CD4-positive, alpha-beta T cell treated with Interleukin-17A for 4 hours (primary cell): Measurements from ENCODE around the gene GRAMD1C.
A peak's percentile ranks its signal among the peaks of the same experiment; 100 is the strongest.

Experiments used
- DNase-seq: peaks from one replicate; pipeline ENCODE4 v3.0.0-alpha.2; 2020; ENCODE audit warnings: mixed read lengths

The GRAMD1C gene

DNA sequence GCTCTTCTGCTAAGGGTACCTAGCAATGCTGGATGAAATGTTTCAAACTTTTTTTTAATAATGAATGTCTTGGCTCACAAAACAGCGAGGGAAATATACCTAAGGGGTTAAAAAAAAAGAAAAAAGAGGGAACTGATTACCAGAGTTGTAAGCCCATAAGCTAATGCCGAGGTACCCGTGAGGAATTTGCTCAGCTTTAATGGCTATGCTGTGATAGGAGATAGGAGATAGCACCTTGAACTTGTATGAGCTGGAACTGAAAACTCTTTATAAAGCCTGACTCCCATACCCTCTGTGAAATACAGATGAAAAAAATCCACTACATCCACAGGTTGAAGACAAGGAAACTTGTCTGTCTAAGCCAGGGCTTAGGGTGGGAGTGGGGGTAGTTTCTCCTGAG, 13.9 kb downstream of the GRAMD1C start:
- DNase-seq = no peak

DNA sequence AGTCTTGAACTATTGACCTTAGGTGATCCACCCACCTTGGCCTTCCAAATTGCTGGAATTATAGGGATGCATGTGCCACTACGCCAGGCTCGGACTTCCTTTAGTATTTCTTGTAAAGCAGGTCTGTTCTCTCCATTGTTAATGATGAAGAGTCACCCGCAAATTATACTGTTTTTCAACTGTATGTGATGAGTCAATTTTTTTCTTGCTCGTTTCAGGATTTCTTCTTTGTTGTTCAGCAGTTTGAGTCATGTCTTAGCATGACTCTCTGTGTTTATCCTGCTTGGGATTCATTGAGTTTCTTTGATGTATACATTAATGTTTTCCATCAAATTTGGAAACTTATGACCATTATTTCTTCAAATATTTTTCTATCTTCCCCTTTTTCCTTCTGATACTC, 28.9 kb downstream of the GRAMD1C start:
- no peak for DNase-seq

DNA sequence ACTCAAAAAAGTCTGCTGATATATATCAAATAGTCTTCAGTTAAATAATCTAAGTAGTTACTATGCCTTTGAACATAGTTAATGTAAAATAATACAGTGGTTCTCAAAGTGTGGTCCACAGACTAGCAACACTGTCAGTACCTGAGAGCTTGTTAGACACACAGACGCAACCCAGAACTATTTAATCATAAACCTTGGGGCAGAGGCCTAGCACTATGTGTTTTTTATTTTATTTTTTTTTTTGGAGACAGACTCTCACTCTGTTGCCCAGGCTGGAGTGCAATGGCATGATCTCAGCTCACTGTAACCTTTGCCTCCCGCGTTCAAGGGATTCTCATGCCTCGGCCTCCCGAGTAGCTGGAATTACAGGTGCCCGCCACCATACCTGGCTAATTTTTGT, 34.7 kb downstream of the GRAMD1C start:
- no peak for DNase-seq

DNA sequence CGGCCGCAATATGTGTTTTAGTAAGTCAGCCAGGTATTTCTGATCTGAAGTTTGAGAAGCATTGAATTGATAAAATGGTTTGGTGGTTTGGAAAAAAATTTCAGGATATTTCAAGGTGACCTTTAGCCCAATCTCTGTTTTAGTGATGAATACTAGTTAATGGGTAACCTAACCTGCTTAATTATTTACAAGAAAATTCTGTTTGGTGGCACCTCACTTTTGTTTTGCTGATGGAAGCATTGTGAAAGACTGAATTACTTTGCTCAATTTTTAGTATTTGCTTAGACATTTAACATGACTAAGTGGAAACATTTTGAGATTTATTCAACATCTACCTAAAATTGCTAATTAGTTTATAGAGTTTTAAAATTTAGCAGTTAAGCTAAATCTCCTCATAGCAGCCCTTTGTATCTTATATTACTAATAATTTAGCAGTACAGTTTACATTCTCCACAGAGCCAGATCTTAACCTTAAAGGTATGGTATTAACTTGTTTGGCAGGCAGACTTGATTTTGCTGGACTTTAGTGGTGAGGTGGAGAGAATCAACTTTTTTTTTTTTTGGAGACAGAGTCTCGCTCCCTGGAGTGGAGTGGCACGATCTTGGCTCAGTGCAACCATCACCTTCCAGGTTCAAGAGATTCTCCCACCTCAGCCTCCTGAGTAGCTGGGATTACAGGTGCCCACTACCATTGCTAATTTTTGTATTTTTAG, 35.4 kb downstream of the GRAMD1C start:
- no peak for DNase-seq

DNA sequence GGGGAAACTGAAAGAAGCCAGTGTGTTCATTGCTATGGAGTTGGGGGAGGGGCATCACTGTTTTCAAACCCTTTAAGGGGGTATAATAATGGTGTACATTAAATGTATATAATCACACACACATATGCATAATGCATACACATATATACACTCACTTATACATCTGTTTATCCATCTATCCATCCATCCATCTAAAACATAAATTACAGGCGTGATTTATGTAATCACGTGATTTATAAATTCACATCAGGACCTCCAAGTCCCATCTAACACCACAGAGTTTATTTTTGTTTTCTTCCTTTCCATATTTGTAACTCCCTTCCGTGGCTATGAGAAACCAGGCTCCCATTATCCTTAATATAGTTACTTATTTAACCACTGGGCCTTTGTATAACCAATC, 39.8 kb downstream of the GRAMD1C start:
- DNase-seq = no peak

DNA sequence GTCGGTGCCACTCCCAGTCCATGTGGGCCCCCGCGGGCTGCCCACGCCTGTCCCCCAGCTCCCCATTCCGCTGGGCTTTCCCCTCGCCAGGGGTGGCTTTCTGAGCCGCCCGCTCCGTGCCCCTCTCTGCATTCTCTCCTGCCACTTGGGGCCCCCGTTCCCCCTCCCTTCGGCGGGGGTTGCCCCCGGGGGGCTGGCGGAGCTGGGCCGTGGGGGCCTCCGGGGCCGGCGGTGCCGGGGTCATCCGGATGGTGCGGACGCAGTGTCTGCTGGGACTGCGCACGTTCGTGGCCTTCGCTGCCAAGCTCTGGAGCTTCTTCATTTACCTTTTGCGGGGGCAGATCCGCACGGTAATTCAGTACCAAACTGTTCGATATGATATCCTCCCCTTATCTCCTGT, 46.5 kb downstream of the GRAMD1C start:
- DNase-seq = no peak

DNA sequence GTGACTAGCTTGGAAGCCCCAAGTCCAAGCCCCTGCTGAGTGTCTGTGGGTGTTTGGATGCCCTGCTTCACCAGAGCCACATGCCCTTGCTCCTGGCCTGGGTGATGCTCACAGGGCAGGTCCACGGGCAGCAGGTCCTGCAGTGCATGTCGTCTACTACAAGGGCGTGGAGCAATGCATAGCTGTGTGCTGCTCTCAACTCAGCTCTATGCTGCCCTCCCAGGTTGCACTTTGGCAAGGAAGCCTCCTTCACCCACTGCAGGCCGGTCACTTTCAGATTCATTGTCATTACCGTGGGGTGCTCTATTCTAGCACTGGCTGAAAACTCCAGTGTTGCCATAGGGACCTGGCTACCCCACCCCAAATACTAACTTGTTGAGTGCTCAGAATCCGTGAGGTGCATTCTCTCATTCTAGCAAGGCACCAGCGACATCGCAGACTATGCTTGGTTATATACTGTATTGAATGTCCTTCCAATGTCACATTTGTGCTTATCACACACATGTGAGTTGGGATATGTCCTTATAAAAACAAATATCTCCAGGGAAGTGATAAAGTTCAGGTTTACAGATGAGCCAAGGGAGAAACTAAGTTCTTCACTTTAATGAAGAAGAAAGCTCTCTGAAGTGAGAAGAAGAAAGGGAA, 51.8 kb downstream of the GRAMD1C start:
- DNase-seq = no peak

DNA sequence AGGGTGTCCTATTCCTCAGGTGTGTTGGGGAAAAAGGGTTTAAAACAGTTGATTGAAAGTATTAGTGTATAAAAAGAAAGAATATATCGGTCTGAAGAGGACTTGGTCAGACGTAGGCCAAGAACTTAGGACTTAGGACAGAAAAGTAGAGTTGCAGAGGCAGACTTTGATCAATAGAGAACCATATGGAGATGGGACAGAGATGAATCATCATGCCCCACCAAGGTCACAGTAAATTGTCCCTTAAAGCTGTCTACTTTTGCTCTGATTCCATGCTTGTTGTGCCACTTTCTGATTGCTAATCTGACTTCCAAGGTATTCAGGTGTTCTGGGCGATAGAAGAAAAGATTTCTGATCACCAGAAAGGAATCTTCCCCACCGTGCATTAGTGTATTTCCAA, 56.3 kb downstream of the GRAMD1C start:
- no peak for DNase-seq

DNA sequence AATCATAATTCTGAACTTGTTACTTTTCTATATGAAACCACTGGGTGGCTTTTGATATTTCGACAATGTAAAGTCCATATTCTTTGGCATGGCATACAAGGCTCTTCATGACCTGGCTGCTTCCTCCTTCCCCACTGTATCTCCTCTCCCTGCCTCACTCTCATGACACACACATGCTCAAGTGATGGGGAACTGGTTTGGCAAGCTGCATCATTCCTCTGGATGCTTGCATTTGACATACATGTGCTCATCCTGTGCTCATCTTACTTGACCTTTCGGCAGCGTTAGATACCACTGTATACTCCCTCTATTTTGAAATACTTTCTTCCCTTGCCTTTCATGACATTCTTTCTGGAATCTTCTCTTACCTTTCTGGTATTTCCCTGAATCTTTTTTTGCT, 57.4 kb downstream of the GRAMD1C start:
- DNase-seq = no peak

DNA sequence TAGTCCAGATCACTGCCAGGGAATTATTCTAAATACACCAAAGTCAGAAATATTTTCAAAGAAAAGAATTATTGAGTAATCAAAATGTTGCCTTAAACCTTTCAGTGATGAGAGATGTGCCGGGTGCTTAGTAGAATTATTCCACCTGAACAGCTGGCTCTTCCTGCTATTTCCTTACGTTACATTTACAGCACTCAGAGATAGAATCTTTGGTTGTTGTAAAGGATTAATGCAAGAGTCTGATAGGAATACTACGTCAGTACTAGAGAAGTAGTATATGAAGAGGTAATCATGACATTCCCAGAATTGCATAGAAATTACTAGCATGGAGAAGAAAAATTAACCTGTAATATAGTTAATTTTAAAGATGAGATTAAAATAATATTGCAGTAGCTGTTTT, 58.3 kb downstream of the GRAMD1C start:
- no peak for DNase-seq

DNA sequence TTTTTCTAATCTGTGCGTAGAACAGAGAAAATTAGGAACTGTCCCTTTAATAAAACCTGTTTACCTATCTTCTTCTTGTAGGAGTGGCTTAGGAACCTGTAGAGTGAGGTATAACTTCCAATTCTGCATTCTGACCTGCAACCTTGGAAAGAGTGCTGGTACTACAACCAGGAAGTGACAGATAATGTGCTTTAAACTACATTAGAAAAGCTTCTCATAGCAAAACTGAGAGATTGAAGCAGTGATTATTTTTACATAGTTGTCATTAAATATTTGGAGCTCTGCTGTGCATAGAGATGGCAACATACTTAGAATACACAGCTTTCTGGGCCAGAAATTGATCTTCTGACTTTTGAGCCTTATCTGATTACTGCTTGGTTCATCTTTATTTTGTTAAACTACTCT, 58.8 kb downstream of the GRAMD1C start:
- DNase-seq = no peak

DNA sequence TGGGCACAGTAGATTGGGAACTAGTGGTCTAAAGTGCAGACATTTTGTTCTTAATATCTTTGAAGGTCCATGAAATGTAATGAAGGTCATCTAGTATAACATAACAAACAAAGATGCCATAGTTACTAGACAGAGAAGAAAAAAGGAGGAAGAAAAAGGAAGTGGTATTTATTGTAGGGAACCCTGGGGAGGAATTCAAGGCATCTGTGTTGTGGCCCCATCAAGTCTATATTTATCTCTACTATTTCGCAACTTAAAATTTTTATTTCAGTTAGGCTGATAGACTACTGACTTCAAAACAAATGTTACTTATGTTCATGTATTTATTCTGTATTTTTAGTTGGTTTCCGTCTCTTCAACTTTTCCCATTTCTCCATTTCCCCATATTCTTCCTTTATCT, 60.3 kb downstream of the GRAMD1C start:
- no peak for DNase-seq

DNA sequence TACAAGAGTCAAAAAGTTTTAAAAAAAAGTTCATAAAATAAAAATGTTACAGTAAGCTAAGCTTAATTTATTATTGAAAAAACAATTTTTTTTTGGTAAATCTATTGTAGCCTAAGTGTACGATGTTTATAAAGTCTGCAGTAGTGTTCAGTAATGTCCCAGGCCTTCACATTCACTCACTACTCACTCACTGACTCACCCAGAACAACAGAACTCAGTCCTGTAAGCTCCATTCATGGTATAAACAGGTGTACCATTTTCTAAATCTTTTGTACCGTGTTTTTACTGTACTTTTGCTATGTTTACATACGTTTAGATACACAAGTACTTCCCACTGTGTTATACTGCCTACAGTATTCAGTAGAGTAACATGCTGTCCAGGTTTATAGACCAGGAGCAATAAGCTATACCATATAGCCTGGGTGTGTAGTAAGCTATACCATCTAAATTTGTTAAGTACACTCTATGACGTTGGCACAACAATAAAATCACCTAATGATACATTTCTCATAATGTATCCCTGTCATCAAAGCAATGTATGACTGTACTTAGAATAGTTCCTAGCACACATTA, 68.1 kb downstream of the GRAMD1C start:
- no peak for DNase-seq

DNA sequence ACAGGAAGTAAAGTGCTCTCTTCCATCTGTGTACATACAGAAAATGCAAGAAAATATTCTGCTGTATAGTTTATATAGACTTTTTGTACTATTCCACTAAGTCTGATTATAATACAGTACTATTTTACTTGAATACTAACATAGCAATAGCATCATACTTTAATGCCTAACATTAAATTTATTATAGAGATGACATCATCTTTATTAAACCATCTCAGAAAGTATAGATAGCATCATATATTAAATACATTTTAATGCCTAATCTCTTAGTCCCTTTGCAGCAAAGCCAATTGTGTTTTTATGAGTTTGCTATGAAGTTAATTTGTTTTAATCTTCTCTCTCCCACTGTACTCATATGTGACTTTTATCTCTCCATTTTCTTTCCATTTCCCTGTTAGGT, 69.5 kb downstream of the GRAMD1C start:
- no peak for DNase-seq

DNA sequence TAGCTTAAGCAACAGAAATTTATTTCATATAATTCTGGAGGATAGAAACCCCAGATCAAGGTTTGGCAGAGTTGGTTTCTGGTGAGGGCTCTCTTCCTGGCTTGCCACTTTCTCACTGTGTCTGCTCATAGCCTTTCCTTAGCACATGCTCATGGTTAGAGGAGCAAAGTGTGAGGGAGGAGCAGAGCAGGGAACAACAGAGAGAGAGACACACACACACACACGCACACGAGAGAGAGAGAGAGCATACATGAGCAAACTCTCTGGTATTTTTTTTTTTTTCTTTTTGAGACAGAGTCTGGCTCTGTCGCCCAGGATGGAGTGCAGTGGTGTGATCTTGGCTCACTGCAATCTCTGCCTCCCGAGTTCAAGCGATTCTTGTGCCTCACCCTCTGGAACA, 72.4 kb downstream of the GRAMD1C start:
- no peak for DNase-seq

DNA sequence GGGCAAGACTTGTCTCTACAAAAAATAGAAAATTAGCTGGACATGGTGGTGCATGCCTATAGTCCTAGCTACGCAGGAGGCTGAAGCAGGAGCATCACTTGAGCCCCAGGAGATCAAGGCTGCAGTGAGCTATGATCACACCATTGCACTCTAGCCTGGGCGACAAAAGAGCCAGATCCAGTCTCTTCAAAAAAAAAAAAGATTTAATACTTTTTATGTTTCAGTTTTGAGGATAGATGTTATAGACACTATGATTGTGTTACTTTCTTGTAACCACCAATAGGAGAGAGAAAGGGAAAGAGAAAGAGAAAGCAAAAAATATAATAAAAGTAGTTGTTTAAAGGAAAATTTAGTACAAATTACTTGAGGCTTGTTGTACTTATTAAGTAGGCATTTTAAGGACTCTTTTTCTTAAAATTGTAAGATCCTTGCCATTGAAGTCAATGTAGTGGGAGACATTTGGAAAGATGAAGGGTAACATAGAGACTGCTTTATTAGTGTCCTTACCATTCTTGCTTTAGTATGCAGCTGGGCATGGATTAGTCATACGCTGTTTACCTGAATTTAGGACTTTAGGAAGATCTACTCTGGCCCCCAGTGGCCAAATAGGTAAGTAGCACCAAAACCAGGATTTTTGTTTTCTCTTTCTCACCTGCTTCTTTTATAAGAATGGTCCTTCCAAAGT, 74.1 kb downstream of the GRAMD1C start:
- DNase-seq = peak; percentile 43

DNA sequence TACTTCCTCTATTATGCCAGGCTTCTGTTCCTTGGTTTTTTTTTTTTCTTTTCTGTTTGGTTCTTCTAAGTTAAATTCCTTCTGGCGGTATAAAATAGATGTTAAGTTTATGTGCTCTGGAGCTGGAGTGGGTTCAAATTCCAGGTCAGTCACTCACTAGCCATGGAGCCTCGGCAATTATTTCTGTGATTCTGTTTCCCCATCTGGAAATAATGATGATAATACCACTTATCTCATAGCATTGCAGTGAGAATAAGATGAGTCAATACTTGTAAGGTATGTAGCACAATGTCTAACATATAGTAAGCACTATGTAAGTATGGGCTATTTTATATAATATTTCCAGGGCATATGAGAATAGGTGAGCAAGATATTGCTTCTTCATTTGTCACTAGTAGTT, 76.1 kb downstream of the GRAMD1C start:
- no peak for DNase-seq

DNA sequence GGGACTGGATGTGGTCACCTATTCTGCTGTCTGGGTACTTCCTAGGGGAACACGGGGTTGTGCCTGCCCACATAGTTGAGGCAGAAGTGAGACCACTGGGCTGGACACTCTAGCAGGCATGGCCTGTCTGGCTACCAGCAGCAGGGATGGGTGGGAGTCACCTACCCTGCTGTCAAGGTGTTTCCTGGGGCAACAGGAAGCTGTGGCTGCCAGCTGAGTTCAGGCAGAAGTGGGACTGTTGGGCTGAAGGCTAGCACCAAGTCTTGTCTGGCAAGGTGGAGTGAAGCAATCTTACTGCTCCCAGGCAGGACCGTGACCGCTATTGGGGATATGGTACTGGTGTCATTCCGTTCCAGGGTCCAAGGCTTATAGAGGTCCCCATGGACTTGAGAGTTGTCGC, 89.0 kb downstream of the GRAMD1C start:
- DNase-seq = no peak

DNA sequence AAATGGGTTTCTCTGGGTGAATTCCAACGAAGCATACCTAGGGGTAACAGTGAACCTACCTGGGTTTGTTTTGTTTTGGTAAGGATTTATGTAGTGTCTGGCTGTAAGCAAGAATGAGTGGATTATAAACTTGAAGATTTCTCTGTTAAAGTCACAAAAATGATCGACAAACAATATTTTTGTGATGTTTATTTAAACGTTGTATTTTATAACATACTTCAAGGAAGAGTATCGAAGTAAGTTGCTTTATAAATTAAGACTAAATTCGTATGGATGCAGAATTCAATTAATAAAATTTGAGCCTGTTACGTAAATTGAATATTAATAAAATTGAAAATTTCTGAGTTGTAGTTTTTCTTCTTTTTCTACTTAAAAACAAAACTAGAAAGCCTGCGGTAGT, 108.2 kb downstream of the GRAMD1C start:
- no peak for DNase-seq

DNA sequence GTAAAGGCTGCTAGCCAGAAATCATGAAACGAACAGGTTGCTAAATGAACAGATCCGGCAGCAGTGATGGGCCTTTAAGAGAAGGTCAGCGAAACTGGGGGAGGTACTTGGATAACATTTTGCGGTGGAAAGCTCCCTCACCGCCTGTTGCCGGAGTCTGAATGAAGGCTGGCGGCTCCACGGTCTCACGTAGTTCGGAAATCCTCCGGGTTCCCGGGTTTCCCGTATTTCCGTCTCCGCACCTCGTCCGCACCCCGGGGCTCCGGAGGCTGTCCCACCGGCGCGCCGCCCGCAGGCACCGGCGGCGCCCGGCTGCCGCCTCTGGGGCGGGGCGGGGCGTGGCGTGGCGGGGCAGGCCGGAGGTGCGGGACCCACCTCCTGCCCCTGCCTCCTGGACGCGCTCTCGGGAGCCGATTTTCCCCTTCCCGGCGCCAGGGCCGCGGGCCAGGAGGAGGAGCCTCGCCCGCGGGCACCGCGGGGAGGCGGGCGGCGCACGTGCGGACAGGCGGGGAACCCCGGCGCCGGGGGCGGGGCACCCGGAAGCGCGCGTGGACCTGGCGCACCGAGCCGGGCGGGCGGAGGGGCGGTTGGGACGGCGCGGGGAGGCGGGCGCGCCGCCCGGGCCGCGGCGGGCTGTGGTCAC, 108.9 kb downstream of the GRAMD1C start, which contains the start of gene ZDHHC23:
ZDHHC23 (plus strand) TSS at position 642 of the 643 bp plus-strand sequence. CDS start 790 bp downstream, outside the sequence.
- peak; percentile 76 for DNase-seq

DNA sequence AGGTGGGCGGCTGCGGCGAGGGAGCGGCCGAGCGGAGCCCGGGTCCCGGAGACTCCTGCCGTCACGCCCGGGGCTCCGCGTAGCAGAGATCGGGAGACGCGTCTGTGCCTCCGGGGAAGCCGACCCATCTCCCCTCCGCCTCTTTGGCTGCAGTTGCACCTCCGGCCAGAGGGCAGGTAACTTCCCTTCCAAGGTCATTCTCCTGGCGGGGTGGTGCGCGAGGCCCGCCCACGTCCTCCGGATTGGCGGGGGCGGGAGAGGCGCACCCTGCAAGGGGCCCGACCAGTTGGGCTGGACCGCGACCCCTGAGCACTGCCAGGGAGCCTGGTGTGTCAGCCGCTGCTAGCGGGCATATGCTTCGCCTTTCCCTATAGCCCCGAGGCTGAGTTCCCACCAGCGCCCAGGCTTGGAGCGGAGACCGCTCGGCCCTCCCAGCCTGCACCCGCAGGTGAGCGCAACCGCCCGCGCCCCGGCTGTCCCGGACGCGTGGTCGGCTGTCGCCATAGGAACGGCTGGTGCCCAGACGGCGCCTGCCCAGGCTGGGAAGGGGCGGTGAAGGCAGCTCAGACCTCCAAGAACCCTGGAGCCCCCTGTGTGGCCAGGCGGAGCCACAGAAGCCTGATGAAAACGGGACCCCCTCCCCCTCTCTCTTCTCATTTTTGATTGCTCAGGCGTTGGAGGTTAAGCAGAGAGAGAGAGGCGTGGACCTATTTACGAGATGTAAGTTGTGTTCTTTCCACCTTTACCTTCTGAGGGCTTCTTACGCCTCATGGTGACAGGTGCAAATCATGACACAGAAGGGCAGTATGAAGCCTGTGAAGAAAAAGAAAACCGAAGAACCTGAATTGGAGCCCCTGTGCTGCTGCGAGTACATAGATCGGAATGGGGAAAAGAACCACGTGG, 109.7 kb downstream of the GRAMD1C start:
- DNase-seq = peak; percentile 33

DNA sequence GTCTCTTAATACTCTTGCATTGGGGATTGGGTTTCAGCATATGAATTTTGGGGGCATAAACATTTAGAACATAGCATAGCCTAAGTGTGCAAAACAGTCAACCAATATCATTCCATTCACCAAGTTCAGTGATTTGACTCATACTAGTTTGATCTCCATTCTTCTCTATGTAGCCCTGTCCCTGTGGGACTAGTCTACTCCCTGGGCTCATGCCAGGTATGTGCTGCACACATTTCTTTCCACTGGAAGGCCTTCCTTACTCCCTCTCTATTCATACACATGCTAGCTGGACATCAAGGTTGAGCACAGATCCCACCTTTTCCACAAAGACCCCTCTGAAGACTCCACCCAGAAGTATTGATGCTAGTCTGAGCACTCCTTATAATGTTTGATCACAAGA, 114.3 kb downstream of the GRAMD1C start:
- DNase-seq = no peak
